Transverse colon (tissue), 4 donors: Measurements from ENCODE around the gene CALHM4. TPM values are rescaled to one million over a fixed set of nuclear protein-coding genes. Genes with fewer than 3 reads are reported as not detected.
"Not testable (repeated sequence)": the region's sequence is repeated elsewhere in the genome, so short reads cannot be mapped to it uniquely, and the experiment has no call there.

ENCODE experiments used
- DNase-seq: peaks from one replicate; pipeline ENCODE4 v3.0.0-alpha.2; 2019
- H3K27ac ChIP-seq, 4 donors: fragments of 200-600 bp; sonication (generic); 2 replicates each; pipeline ENCODE4 v1.5.1; 2016 to 2018; ENCODE audit warnings: inconsistent platforms in 4 of 4
- H3K27me3 ChIP-seq: fragments of 200-600 bp; sonication (generic); 2 replicates; pipeline ENCODE4 v1.5.1; 2017; ENCODE audit warnings: inconsistent platforms
- H3K36me3 ChIP-seq, 4 donors: fragments of 200-600 bp; sonication (generic); 2 replicates each; pipeline ENCODE4 v1.5.1; 2017 to 2019; ENCODE audit warnings: inconsistent platforms in 4 of 4
- H3K4me1 ChIP-seq, 4 donors: fragments of 200-600 bp; sonication (generic); 2 replicates each; pipeline ENCODE4 v1.5.1; 2017 to 2020; ENCODE audit warnings: inconsistent platforms in 4 of 4
- H3K4me3 ChIP-seq, 4 donors: fragments of 200-600 bp; sonication (generic); 1 replicate in 1 of 4; 2 replicates in 3 of 4; pipeline versions ENCODE4 v1.5.1 to v1.6.1; 2017 to 2019; ENCODE audit warnings: inconsistent platforms in 4 of 4
- H3K9me3 ChIP-seq, 2 donors: fragments of 200-600 bp; sonication (generic); 2 replicates each; pipeline ENCODE4 v1.5.1; 2017 to 2019; ENCODE audit warnings: inconsistent platforms in 2 of 2
- CTCF ChIP-seq, 5 experiments: fragments of 200-600 bp in 3 of 5; fragments of 450-650 bp in 2 of 5; sonication (generic) in 3 of 5; IDR thresholded peaks; 1 replicate in 2 of 5; 2 replicates in 3 of 5; pipeline ENCODE4 v1.5.1; 2016 to 2017; ENCODE audit warnings: antibody characterized with exemption in 5 of 5, inconsistent platforms in 3 of 5, mild to moderate bottlenecking in 2 of 5, moderate library complexity in 1 of 5
- EP300 ChIP-seq: sonication (generic); formaldehyde crosslinking; IDR thresholded peaks from one replicate; pipeline ENCODE4 v1.6.1; 2017; ENCODE audit warnings: antibody characterized with exemption, low read depth
- POLR2A ChIP-seq: fragments of 450-650 bp; IDR thresholded peaks from one replicate; pipeline ENCODE4 v1.6.1; 2016; ENCODE audit warnings: antibody characterized with exemption, mild to moderate bottlenecking, moderate library complexity
- POLR2AphosphoS5 ChIP-seq, 3 donors: sonication (generic); formaldehyde crosslinking; IDR thresholded peaks; one replicate each; pipeline ENCODE4 v1.6.1; 2016; ENCODE audit warnings: antibody characterized with exemption in 3 of 3
- WGBS, 2 donors: methylation state at CpG; one replicate each; pipeline ENCODE4 v1.1.5; 2018; ENCODE audit warnings: low coverage in 1 of 2; 5-methylcytosine and 5-hydroxymethylcytosine counted together
- in situ Hi-C, 4 donors: fragments of 200-750 bp; cut with MboI; loops; one replicate each; pipeline versions ENCODE4 v1.15.0 to v1.15.1; 2017; ENCODE audit warnings: low sequenced_read_pairs in 3 of 4, low pct_ligation_motif_present in 1 of 4, low pct_unique_long_range_greater_than_20kb in 1 of 4
- intact Hi-C: fragments of 100-400 bp; cut with DNase I; formaldehyde crosslinking; loops from one replicate; pipeline ENCODE4 v1.15.1; 2023; ENCODE audit warnings: low total_unique reads
- total RNA-seq, 4 donors: library from RNA; depleted of rRNA; stranded (reverse); fragments of >200 nt; gene quantifications; one replicate each; pipeline ENCODE4 v1.1.0, GENCODE V29; 2016

CALHM4 gene
- total RNA-seq, 4 donors from 2014 or later, result not detected

DNA sequence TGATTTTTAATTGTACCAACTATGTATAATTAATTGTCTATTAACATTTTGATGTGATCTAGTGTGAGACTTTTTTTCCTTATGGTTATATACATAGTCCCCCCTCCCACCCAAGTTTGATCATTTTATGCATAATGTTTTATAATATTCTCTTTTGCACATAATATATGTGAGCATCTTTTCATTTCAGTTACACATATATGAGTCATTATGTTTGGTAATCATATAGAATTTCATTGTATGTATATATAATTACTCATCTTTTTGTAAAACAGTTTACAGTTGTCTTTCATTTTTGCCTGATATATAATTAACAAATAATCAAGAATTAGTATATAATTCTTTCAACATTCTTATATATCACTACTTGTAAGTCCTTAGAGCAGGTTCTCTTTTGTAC lies 32.7 kb downstream of the CALHM4 start:
- in situ Hi-C loops (no loop called here), intact Hi-C loops (no loop called here)
- Histone ChIP-seq H3K4me1 (no peaks in the 10 kb centered on the region), H3K27me3 (no peaks in the 10 kb centered on the region), H3K9me3 (no peaks in the 10 kb centered on the region), H3K27ac (no peak overlapping the region), H3K36me3 (peaks cover 0 to 62% (median 18%) of the 10 kb centered on the region in 4 donors), H3K4me3 (no peak overlapping the region)
- TF ChIP-seq POLR2A (no peak), CTCF (IDR thresholded peaks at IDR 0.05) (no peak), EP300 (no peak), POLR2AphosphoS5 (IDR thresholded peaks at IDR 0.05) (no peak)
- no peak for DNase-seq

DNA sequence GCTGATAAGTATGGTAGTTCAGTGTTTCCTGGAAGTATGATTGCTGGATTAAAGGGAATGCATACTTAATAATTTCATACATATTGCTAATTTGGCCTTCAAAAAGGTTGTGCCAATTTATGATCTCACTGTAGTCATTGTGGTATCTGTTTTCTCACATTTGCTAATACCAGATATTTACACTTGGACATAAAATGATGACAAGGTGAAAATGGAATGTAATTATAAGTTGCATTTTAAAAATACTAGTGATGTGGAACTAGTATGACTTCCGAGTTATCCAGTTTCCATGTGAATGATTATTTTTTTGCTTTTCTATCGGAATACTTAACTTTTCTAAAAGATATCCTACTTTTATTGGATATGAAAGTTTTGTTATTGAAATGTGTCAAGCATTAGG lies 33.2 kb downstream of the CALHM4 start:
- 93 to 97% methylated on average over 2 of the region's 2 CpGs for WGBS, 2 donors
- Histone ChIP-seq H3K36me3 (peaks cover 0 to 65% (median 21%) of the 10 kb centered on the region in 4 donors), H3K27me3 (no peaks in the 10 kb centered on the region), H3K9me3 (no peaks in the 10 kb centered on the region), H3K27ac (no peak overlapping the region), H3K4me3 (no peak overlapping the region), H3K4me1 (no peaks in the 10 kb centered on the region)
- no peak for DNase-seq
- intact Hi-C loops, result no loop called here
- in situ Hi-C loops, result no loop called here
- TF ChIP-seq POLR2AphosphoS5 (IDR thresholded peaks at IDR 0.05) (no peak), CTCF (IDR thresholded peaks at IDR 0.05) (no peak), EP300 (no peak), POLR2A (no peak)

GRCh38 chr6:116595247-116595646 lies 41.7 kb downstream of the CALHM4 start:
- peaks cover 0 to 43% (median 15%) of the 10 kb centered on the region in 4 donors for H3K36me3 ChIP-seq

DNA sequence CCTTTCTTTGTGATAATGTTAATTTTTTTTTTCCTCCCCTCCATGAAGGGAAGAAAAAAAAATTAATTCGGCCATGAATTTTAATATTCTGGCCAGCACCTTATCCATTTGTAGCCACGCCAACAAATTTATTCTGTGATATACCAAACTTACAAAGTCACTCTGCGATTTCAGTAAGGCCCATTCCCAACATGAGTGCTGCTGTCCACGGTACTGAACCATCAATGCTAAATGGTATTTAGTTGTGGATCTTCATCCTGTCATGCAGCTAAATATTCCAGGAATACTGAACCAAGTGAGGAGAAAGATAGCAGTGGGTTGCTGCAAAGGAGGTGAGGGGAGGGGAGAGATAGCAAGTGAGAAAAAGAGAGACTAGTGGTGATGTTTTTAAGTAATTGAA lies 43.3 kb downstream of the CALHM4 start:
- intact Hi-C loops, result no loop called here
- H3K9me3 ChIP-seq, result no peaks in the 10 kb centered on the region
- no peak for DNase-seq
- in situ Hi-C loops, result no loop called here
- TF ChIP-seq CTCF (IDR thresholded peaks at IDR 0.05) (no peak), POLR2AphosphoS5 (IDR thresholded peaks at IDR 0.05) (no peak), POLR2A (no peak), EP300 (no peak)
- peaks cover 0 to 27% (median 8%) of the 10 kb centered on the region in 4 donors for H3K36me3 ChIP-seq
- H3K4me1 ChIP-seq, result no peaks in the 10 kb centered on the region
- 86 to 93% methylated on average over 3 to 4 of the region's 4 CpGs for WGBS, 2 donors
- H3K4me3 ChIP-seq, result no peak overlapping the region
- no peak overlapping the region for H3K27ac ChIP-seq
- H3K27me3 ChIP-seq, result no peaks in the 10 kb centered on the region

More at GRCh38 chr6:116595247-116595646, 41.7 kb downstream of the CALHM4 start:
- no peaks in the 10 kb centered on the region for H3K9me3 ChIP-seq
- H3K27me3 ChIP-seq, result no peaks in the 10 kb centered on the region
- TF ChIP-seq EP300, result no peak
- no peak for TF ChIP-seq POLR2AphosphoS5 (IDR thresholded peaks at IDR 0.05)
- no peak for TF ChIP-seq CTCF (IDR thresholded peaks at IDR 0.05)
- TF ChIP-seq POLR2A, result no peak
- 74 to 86% methylated on average over 3 of the region's 3 CpGs for WGBS, 2 donors
- no peak for DNase-seq
- H3K27ac ChIP-seq, result no peak overlapping the region
- in situ Hi-C loops, result no loop called here
- no peak overlapping the region for H3K4me3 ChIP-seq
- intact Hi-C loops, result no loop called here
- H3K4me1 ChIP-seq, result no peaks in the 10 kb centered on the region

DNA sequence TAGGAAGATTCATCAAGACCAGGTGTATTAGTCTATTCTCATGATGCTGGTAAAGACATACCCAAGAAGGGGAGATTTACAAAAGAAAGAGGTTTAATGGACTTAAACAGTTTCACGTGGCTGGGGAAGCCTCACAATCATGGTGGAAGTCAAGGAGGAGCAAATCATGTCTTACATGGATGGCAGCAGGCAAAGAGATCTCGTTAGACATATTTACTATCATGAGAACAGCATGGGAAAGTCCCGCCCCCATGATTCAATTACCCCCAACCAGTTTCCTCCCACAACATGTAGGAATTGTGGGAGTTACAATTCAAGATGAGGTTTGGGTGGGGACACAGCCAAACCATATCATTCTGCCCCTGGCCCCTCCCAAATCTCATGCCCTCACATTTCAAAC lies 50.4 kb downstream of the CALHM4 start:
- DNase-seq, H3K4me1 ChIP-seq, H3K4me3 ChIP-seq, intact Hi-C loops, H3K36me3 ChIP-seq, in situ Hi-C loops, H3K9me3 ChIP-seq, H3K27ac ChIP-seq, H3K27me3 ChIP-seq: not testable (repeated sequence)
- 85 to 92% methylated on average over 3 of the region's 3 CpGs for WGBS, 2 donors

GRCh38 chr6:116604868-116605267 lies 51.3 kb downstream of the CALHM4 start:
- DNase-seq, intact Hi-C loops, H3K4me1 ChIP-seq, H3K36me3 ChIP-seq, H3K27ac ChIP-seq, H3K4me3 ChIP-seq, in situ Hi-C loops, H3K9me3 ChIP-seq, H3K27me3 ChIP-seq: not testable (repeated sequence)
- 92% methylated on average over 3 of the region's 3 CpGs for WGBS, 2 donors
